ENCODE results near the gene RFTN2. TPM values are rescaled to one million over a fixed set of nuclear protein-coding genes. Genes with fewer than 3 reads are reported as not detected.
"Not testable (repeated sequence)": the region's sequence is repeated elsewhere in the genome, so short reads cannot be mapped to it uniquely, and the experiment has no call there.

The RFTN2 gene
- total RNA-seq, 1 donor from 2014 or later: 8.2 TPM

DNA sequence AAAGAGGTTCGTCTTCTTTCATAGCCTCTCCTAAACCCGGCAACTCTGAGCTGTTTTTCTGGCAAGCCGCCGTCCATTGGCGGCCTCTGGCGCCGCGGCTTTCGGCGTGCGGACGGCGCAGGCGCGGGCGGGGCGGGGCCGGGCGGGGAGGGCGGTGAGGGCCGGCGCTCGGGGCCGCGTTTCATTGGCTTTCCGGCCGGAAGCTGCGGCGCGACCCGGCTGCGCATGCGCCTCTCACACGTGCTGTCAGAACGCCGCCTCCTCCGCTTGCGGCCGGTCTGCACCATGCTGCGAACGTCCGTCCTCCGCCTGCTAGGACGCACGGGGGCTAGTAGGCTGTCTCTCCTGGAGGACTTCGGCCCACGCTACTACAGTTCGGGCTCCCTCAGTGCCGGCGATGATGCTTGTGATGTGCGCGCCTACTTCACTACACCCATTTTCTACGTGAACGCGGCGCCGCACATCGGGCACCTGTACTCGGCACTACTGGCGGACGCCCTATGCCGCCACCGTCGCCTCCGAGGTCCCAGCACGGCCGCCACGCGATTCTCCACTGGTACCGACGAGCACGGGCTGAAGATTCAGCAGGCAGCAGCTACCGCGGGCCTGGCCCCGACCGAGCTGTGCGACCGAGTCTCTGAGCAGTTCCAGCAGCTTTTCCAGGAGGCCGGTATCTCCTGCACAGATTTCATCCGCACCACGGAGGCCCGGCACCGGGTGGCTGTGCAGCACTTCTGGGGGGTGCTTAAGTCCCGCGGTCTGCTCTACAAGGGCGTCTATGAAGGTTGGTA is 29.9 kb upstream of the RFTN2 start, which contains the start of gene MARS2:
Gene MARS2, plus strand, starts transcription at position 249 of the 791 bp plus-strand sequence. Its CDS starts 37 bp downstream, at position 286.
- Histone ChIP-seq H3K79me2 (ENCODE audit: low read depth) (peaks cover 49% of the 10 kb centered on the region), H3K36me3 (no peaks in the 10 kb centered on the region)

DNA sequence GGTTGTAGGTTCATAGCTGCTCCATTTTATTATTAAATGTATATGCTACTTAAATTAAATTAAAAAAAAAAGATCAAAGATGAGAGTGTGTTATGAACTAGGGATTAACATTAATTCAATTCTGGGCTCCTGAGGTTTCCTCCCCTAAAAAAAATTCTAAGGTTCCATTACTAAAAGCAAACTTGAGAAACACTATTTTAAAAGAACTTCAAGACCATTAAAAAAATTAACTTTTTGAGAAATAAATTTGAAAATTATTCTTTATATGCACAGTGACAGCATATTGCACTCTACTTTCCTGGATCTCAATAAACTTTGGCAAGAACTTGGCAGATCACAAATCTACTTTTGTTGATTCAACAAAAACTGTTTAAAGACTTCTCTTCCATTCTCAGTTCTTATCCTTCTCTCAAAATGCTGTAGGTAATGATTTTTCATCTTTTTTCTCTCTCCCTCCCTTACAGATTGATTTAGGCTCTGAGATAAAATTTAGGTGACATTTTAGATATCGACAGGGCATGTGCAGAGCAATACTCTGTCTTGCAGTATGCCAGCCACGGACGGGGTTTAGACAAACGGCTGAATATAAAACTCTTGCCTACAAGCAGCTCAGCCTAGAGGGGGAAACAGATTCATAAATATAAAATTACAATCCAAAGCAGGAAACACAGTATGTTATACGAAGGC is 29.2 kb upstream of the RFTN2 start:
- Mint-ChIP-seq H3K4me1 (peaks cover 29% of the 10 kb centered on the region), H3K36me3 (peaks cover 5% of the 10 kb centered on the region), H3K4me3 (peak overlapping the region; percentile 86), H3K27me3 (ENCODE audit: insufficient read depth, low read depth) (peaks cover 2% of the 10 kb centered on the region), H3K27ac (peak overlapping the region; percentile 38), H3K9me3 (no peaks in the 10 kb centered on the region)
- Histone ChIP-seq H3K27me3 (no peaks in the 10 kb centered on the region), H3F3A (ENCODE audit: low read depth) (peaks cover 13% of the 10 kb centered on the region), H3K9ac (peak overlapping the region; percentile 49), H3K4me2 (peak overlapping the region; percentile 84), H3K79me2 (ENCODE audit: low read depth) (peaks cover 41% of the 10 kb centered on the region), H3K36me3 (no peaks in the 10 kb centered on the region), H3K4me3 (peak overlapping the region; percentile 67), H3K27ac (peak overlapping the region; percentile 13), H2AFZ (replicated peaks) (peak overlapping the region; percentile 90), H3K4me1 (peaks cover 27% of the 10 kb centered on the region), H3K9me3 (ENCODE audit: low read depth) (no peaks in the 10 kb centered on the region), H4K20me1 (ENCODE audit: low read depth) (peaks cover 22% of the 10 kb centered on the region)
- DNase-seq (ENCODE audit: low spot score): no peak
- TF ChIP-seq EZH2phosphoT487 (IDR thresholded peaks at IDR 0.05) (no peak), EZH2 (IDR thresholded peaks at IDR 0.05) (no peak)
- TF ChIP-seq, protein P1, sequence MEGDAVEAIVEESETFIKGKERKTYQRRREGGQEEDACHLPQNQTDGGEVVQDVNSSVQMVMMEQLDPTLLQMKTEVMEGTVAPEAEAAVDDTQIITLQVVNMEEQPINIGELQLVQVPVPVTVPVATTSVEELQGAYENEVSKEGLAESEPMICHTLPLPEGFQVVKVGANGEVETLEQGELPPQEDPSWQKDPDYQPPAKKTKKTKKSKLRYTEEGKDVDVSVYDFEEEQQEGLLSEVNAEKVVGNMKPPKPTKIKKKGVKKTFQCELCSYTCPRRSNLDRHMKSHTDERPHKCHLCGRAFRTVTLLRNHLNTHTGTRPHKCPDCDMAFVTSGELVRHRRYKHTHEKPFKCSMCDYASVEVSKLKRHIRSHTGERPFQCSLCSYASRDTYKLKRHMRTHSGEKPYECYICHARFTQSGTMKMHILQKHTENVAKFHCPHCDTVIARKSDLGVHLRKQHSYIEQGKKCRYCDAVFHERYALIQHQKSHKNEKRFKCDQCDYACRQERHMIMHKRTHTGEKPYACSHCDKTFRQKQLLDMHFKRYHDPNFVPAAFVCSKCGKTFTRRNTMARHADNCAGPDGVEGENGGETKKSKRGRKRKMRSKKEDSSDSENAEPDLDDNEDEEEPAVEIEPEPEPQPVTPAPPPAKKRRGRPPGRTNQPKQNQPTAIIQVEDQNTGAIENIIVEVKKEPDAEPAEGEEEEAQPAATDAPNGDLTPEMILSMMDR (IDR thresholded peaks at IDR 0.05): no peak

More for the DNA sequence above, 29.9 kb upstream of the RFTN2 start, which contains the start of gene MARS2:
- peaks cover 8% of the 10 kb centered on the region for H3K36me3 Mint-ChIP-seq
- Histone ChIP-seq H3F3A (ENCODE audit: low read depth) (peaks cover 13% of the 10 kb centered on the region), H3K4me2 (peak within 1 kb of the TSS; percentile 95), H3K4me3 (peak within 1 kb of the TSS; percentile 67), H3K9me3 (ENCODE audit: low read depth) (no peaks in the 10 kb centered on the region), H3K9ac (peak within 1 kb of the TSS; percentile 49), H3K27me3 (no peaks in the 10 kb centered on the region), H3K4me1 (peaks cover 27% of the 10 kb centered on the region), H4K20me1 (ENCODE audit: low read depth) (peaks cover 22% of the 10 kb centered on the region), H3K27ac (peak within 1 kb of the TSS; percentile 13), H2AFZ (replicated peaks) (peak within 1 kb of the TSS; percentile 90)
- H3K4me3 Mint-ChIP-seq: peak within 1 kb of the TSS; percentile 92
- TF ChIP-seq EZH2 (IDR thresholded peaks at IDR 0.05): peak; percentile 34
- TF ChIP-seq, protein P1 (IDR thresholded peaks at IDR 0.05): no peak
- TF ChIP-seq EZH2phosphoT487 (IDR thresholded peaks at IDR 0.05): no peak
- peaks cover 29% of the 10 kb centered on the region for H3K4me1 Mint-ChIP-seq
- peak; percentile 98 for DNase-seq (ENCODE audit: low spot score)
- peak within 1 kb of the TSS; percentile 38 for H3K27ac Mint-ChIP-seq
- peaks cover 2% of the 10 kb centered on the region for H3K27me3 Mint-ChIP-seq (ENCODE audit: insufficient read depth, low read depth)
- H3K9me3 Mint-ChIP-seq: no peaks in the 10 kb centered on the region

DNA sequence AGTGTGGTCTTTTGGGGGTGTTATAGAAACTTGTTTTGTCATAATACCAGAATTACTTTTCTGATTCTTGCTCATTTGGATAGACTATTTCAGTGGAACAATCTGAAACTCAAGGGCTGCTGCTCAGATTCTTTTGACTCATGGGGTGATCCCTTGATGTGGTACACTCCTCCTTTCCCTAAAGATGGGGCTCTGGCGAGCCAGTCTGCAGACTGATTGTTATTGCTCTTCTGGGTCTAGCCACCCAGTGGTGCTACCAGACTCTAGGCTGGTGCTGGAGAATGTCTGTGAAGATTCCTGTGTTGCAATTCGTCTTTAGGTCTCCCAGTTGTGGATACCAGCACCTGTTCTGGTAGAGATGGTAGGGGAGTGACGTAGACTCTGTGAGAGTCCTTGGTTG is 25.6 kb upstream of the RFTN2 start:
- Histone ChIP-seq H3K36me3 (no peaks in the 10 kb centered on the region), H3K27ac (no peak overlapping the region), H3K4me1 (peaks cover 7% of the 10 kb centered on the region), H3K79me2 (ENCODE audit: low read depth) (peaks cover 5% of the 10 kb centered on the region), H3F3A (ENCODE audit: low read depth) (peaks cover 13% of the 10 kb centered on the region), H3K4me3 (no peak overlapping the region), H3K9me3 (ENCODE audit: low read depth) (no peaks in the 10 kb centered on the region), H3K9ac (no peak overlapping the region), H2AFZ (replicated peaks) (no peak overlapping the region), H3K4me2 (no peak overlapping the region), H4K20me1 (ENCODE audit: low read depth) (peaks cover 5% of the 10 kb centered on the region), H3K27me3 (no peaks in the 10 kb centered on the region)
- peak overlapping the region; percentile 11 for H3K27ac Mint-ChIP-seq
- no peak overlapping the region for H3K4me3 Mint-ChIP-seq
- peaks cover 5% of the 10 kb centered on the region for H3K4me1 Mint-ChIP-seq
- DNase-seq (ENCODE audit: low spot score): no peak
- H3K9me3 Mint-ChIP-seq: peaks cover 6% of the 10 kb centered on the region
- TF ChIP-seq, protein P1 (IDR thresholded peaks at IDR 0.05): no peak
- no peak for TF ChIP-seq EZH2phosphoT487 (IDR thresholded peaks at IDR 0.05)
- no peak for TF ChIP-seq EZH2 (IDR thresholded peaks at IDR 0.05)
- no peaks in the 10 kb centered on the region for H3K36me3 Mint-ChIP-seq
- peaks cover 2% of the 10 kb centered on the region for H3K27me3 Mint-ChIP-seq (ENCODE audit: insufficient read depth, low read depth)

DNA sequence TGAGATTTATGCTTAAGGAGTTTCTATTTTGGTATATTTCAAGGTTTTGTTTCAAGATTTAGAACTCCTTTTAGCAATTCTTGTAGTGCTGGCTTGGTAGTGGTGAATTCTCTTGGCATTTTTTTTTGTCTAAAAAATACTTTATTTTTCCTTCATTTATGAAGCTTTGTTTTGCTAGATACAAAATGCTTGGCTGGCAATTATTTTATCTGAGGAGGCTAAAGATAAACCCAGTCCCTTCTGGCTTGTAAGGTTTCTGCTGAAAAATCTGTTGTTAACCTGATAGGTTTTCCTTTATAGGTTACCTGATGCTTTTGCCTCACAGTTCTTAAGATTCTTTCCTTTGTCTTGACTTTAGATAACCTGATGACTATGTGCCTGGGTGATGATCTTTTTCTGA is 24.3 kb upstream of the RFTN2 start:
- not testable (repeated sequence) for H3K36me3 ChIP-seq; H3K4me1 Mint-ChIP-seq; H2AFZ ChIP-seq (replicated peaks); H3K9ac ChIP-seq; H3K27me3 ChIP-seq; H3F3A ChIP-seq (ENCODE audit: low read depth); H3K4me3 Mint-ChIP-seq; H3K27me3 Mint-ChIP-seq (ENCODE audit: insufficient read depth, low read depth); H3K79me2 ChIP-seq (ENCODE audit: low read depth); H4K20me1 ChIP-seq (ENCODE audit: low read depth); H3K4me3 ChIP-seq; H3K27ac ChIP-seq; DNase-seq (ENCODE audit: low spot score); H3K27ac Mint-ChIP-seq; H3K36me3 Mint-ChIP-seq; H3K9me3 ChIP-seq (ENCODE audit: low read depth); H3K4me2 ChIP-seq; H3K4me1 ChIP-seq
- peaks cover 11% of the 10 kb centered on the region for H3K9me3 Mint-ChIP-seq

DNA sequence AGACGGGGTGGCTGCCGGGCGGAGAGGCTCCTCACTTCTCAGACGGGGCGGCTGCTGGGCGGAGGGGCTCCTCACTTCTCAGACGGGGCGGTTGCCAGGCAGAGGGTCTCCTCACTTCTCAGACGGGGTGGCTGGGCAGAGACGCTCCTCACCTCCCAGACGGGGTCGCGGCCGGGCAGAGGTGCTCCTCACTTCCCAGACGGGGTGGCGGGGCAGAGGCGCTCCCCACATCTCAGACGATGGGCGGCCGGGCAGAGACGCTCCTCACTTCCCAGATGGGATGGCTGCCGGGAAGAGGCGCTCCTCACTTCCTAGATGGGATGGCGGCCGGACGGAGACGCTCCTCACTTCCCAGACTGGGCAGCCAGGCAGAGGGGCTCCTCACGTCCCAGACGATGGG is 21.2 kb upstream of the RFTN2 start:
- not testable (repeated sequence) for H3K4me1 ChIP-seq; H3K36me3 ChIP-seq; H3K4me3 ChIP-seq; H3K79me2 ChIP-seq (ENCODE audit: low read depth); H2AFZ ChIP-seq (replicated peaks); H3K9me3 ChIP-seq (ENCODE audit: low read depth); H3K9ac ChIP-seq; H3K4me2 ChIP-seq; H3K4me3 Mint-ChIP-seq; H3F3A ChIP-seq (ENCODE audit: low read depth); H3K27me3 ChIP-seq; H3K4me1 Mint-ChIP-seq; H3K36me3 Mint-ChIP-seq; H3K27ac ChIP-seq; H4K20me1 ChIP-seq (ENCODE audit: low read depth); H3K27me3 Mint-ChIP-seq (ENCODE audit: insufficient read depth, low read depth); H3K27ac Mint-ChIP-seq; DNase-seq (ENCODE audit: low spot score)
- peaks cover 16% of the 10 kb centered on the region for H3K9me3 Mint-ChIP-seq
